ENCODE measurements around the gene OPALIN. TPM values are rescaled to one million over a fixed set of nuclear protein-coding genes. Genes with fewer than 3 reads are reported as not detected.

Gene OPALIN
- total RNA-seq, 1 experiment from 2014 or later, result not detected

DNA sequence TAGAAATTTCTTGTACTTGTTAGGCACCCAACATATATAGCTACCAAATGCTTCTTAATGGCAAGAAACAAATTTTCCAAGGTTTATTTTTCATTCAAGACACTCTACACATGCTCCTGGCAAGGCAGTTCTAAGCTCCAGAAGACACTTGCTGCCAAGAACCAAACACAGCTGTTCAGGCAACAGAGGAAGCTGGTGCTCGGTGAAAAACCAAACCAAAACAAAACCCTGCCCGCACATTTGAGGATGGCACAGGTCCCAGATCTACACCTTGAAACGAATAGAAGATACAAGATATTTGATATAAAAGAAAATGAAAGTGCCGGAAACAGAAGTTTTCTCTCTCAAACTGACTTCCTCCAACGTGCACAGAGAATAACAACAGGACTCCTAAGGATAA lies 59.4 kb downstream of the OPALIN start:
- BruUV-seq (replicated peaks), result no TSS peak
- Histone ChIP-seq H3K27ac (ENCODE audit: low read depth, low read length, poor library complexity, severe bottlenecking) (no peak overlapping the region), H3K36me3 (ENCODE audit: insufficient read depth, low read length, poor library complexity, severe bottlenecking) (no peaks in the 10 kb centered on the region), H3K27me3 (replicated peaks; ENCODE audit: insufficient read depth, low read depth, low read length, poor library complexity) (peaks cover 58% of the 10 kb centered on the region), H3K4me3 (ENCODE audit: low read depth, low read length, poor library complexity, severe bottlenecking) (no peak overlapping the region), H3K9me3 (ENCODE audit: low read depth, low read length, poor library complexity, severe bottlenecking) (no peaks in the 10 kb centered on the region), H3K4me1 (ENCODE audit: insufficient read depth, low read length, poor library complexity, severe bottlenecking) (no peaks in the 10 kb centered on the region)
- ChIA-PET POLR2A (ENCODE audit: low non-redundant PET) (no interaction called here), CTCF (no interaction called here)
- intact Hi-C loops (cut with micrococcal nuclease; ENCODE audit: unreplicated experiment), result no loop called here
- TF ChIP-seq, protein P1, sequence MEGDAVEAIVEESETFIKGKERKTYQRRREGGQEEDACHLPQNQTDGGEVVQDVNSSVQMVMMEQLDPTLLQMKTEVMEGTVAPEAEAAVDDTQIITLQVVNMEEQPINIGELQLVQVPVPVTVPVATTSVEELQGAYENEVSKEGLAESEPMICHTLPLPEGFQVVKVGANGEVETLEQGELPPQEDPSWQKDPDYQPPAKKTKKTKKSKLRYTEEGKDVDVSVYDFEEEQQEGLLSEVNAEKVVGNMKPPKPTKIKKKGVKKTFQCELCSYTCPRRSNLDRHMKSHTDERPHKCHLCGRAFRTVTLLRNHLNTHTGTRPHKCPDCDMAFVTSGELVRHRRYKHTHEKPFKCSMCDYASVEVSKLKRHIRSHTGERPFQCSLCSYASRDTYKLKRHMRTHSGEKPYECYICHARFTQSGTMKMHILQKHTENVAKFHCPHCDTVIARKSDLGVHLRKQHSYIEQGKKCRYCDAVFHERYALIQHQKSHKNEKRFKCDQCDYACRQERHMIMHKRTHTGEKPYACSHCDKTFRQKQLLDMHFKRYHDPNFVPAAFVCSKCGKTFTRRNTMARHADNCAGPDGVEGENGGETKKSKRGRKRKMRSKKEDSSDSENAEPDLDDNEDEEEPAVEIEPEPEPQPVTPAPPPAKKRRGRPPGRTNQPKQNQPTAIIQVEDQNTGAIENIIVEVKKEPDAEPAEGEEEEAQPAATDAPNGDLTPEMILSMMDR (conservative IDR thresholded peaks at IDR 0.05; ENCODE audit: low read depth, low read length), result no peak
- no peak for TF ChIP-seq EZH2 (IDR thresholded peaks at IDR 0.05; ENCODE audit: borderline replicate concordance, low read depth, low read length, poor library complexity, severe bottlenecking)
- no peak for DNase-seq (ENCODE audit: low spot score)

GRCh38 chr10:96298362-96298761 lies 60.4 kb downstream of the OPALIN start:
- DNase-seq (ENCODE audit: low spot score), result no peak
- BruUV-seq (replicated peaks), result no TSS peak
- intact Hi-C loops (cut with micrococcal nuclease; ENCODE audit: unreplicated experiment), result no loop called here
- TF ChIP-seq EZH2 (IDR thresholded peaks at IDR 0.05; ENCODE audit: borderline replicate concordance, low read depth, low read length, poor library complexity, severe bottlenecking), result no peak
- TF ChIP-seq, protein P1 (conservative IDR thresholded peaks at IDR 0.05; ENCODE audit: low read depth, low read length), result no peak
- Histone ChIP-seq H3K27me3 (replicated peaks; ENCODE audit: insufficient read depth, low read depth, low read length, poor library complexity) (peaks cover 62% of the 10 kb centered on the region), H3K4me3 (ENCODE audit: low read depth, low read length, poor library complexity, severe bottlenecking) (no peak overlapping the region), H3K36me3 (ENCODE audit: insufficient read depth, low read length, poor library complexity, severe bottlenecking) (no peaks in the 10 kb centered on the region), H3K9me3 (ENCODE audit: low read depth, low read length, poor library complexity, severe bottlenecking) (no peaks in the 10 kb centered on the region), H3K4me1 (ENCODE audit: insufficient read depth, low read length, poor library complexity, severe bottlenecking) (no peaks in the 10 kb centered on the region), H3K27ac (ENCODE audit: low read depth, low read length, poor library complexity, severe bottlenecking) (no peak overlapping the region)
- ChIA-PET POLR2A (ENCODE audit: low non-redundant PET) (no interaction called here), CTCF (no interaction called here)

DNA sequence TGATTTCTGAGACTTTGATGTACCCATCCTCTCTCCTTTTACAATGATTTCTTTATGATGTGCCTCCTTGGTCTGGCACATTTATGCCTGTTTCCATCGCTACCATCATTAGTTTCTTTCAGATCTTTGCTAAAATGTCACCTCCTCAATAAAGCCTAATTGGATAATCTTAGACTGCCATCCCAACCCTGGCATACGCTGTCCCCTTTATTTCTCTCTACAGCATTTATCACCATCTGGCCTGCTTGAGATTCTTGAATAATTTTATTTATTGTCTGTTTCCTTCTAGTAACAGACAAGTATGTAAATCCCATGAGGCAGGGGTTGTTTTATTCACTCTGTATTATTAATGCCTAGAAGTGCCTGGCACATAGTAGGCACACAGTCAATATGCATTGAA lies 61.3 kb downstream of the OPALIN start:
- ChIA-PET CTCF (no interaction called here), POLR2A (ENCODE audit: low non-redundant PET) (no interaction called here)
- Histone ChIP-seq H3K4me3 (ENCODE audit: low read depth, low read length, poor library complexity, severe bottlenecking) (no peak overlapping the region), H3K9me3 (ENCODE audit: low read depth, low read length, poor library complexity, severe bottlenecking) (no peaks in the 10 kb centered on the region), H3K27me3 (replicated peaks; ENCODE audit: insufficient read depth, low read depth, low read length, poor library complexity) (peaks cover 66% of the 10 kb centered on the region), H3K27ac (ENCODE audit: low read depth, low read length, poor library complexity, severe bottlenecking) (no peak overlapping the region), H3K36me3 (ENCODE audit: insufficient read depth, low read length, poor library complexity, severe bottlenecking) (no peaks in the 10 kb centered on the region), H3K4me1 (ENCODE audit: insufficient read depth, low read length, poor library complexity, severe bottlenecking) (no peaks in the 10 kb centered on the region)
- no TSS peak for BruUV-seq (replicated peaks)
- no peak for TF ChIP-seq EZH2 (IDR thresholded peaks at IDR 0.05; ENCODE audit: borderline replicate concordance, low read depth, low read length, poor library complexity, severe bottlenecking)
- TF ChIP-seq, protein P1 (conservative IDR thresholded peaks at IDR 0.05; ENCODE audit: low read depth, low read length), result no peak
- no peak for DNase-seq (ENCODE audit: low spot score)
- intact Hi-C loops (cut with micrococcal nuclease; ENCODE audit: unreplicated experiment), result no loop called here
